ENCODE measurements around the gene IL34.

Gene IL34

GRCh38 chr16:70702624-70703023 is 56.3 kb downstream of the IL34 start:
- no peak for DNase-seq (ENCODE audit: low spot score)

GRCh38 chr16:70703041-70703834 is 56.9 kb downstream of the IL34 start:
- peak; percentile 87 for DNase-seq (ENCODE audit: low spot score)

- DNase-seq (ENCODE audit: low spot score), result no peak
These were observed 57.5 kb downstream of the IL34 start for GRCh38 chr16:70703835-70704381.

- no peak for DNase-seq (ENCODE audit: low spot score)
These were observed 58.2 kb downstream of the IL34 start for GRCh38 chr16:70704586-70704985.

- peak; percentile 29 for DNase-seq (ENCODE audit: low spot score)
These were observed 58.7 kb downstream of the IL34 start for GRCh38 chr16:70705056-70705455.

GRCh38 chr16:70706948-70707465 is 60.6 kb downstream of the IL34 start:
- peak; percentile 84 for DNase-seq (ENCODE audit: low spot score)

- DNase-seq (ENCODE audit: low spot score), result no peak
These were observed 62.2 kb downstream of the IL34 start for GRCh38 chr16:70708366-70709246.

GRCh38 chr16:70709457-70709856 is 63.1 kb downstream of the IL34 start:
- no peak for DNase-seq (ENCODE audit: low spot score)

- no peak for DNase-seq (ENCODE audit: low spot score)
These were observed 63.6 kb downstream of the IL34 start for GRCh38 chr16:70709942-70710341.
